GM18858 (cell line): ENCODE results near the gene CIC.

Source experiments
- ATAC-seq: cut with Tn5 transposase; IDR thresholded peaks from one replicate; pipeline ENCODE4 v1.9.1; 2021; ENCODE audit not compliant: unreplicated experiment

CIC gene

GRCh38 chr19:42268704-42269477, at the start of gene CIC:
TSS of gene CIC (plus strand) at chr19:42269252. CDS start at chr19:42271784, 2,532 bp downstream.
- peak; percentile 67 for ATAC-seq

- ATAC-seq, result peak; percentile 76
Measured at GRCh38 chr19:42219812-42220750, 49.0 kb upstream of the CIC start, which contains the start of gene ZNF526. TSS of gene ZNF526 (plus strand) at chr19:42220312. CDS start at chr19:42224404, 4,092 bp downstream.

GRCh38 chr19:42220751-42221097, 48.3 kb upstream of the CIC start:
- no peak for ATAC-seq

GRCh38 chr19:42224940-42225717, 43.9 kb upstream of the CIC start:
- no peak for ATAC-seq

GRCh38 chr19:42225718-42226292, 43.2 kb upstream of the CIC start:
- no peak for ATAC-seq

- no peak for ATAC-seq
Measured at GRCh38 chr19:42226886-42227285, 42.2 kb upstream of the CIC start.

DNA sequence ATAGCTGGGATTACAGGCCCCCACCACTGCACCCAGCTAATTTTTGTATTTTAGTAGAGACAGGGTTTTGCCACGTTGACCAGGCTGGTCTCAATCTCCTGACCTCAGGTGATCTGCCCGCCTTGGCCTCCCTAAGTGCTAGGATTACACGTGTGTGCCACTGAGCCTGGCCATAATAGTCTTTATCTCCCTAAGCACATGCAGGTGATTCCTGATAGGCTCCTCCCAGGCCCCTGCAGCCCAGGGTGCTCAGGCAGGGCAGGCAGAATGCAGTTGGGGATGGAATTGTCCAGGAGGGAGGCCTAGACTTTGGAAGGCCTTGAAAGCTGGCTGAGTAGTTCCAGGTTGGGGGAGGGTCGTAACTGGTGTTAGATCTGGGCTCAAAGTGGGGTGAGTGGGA, 40.4 kb upstream of the CIC start:
- no peak for ATAC-seq

DNA sequence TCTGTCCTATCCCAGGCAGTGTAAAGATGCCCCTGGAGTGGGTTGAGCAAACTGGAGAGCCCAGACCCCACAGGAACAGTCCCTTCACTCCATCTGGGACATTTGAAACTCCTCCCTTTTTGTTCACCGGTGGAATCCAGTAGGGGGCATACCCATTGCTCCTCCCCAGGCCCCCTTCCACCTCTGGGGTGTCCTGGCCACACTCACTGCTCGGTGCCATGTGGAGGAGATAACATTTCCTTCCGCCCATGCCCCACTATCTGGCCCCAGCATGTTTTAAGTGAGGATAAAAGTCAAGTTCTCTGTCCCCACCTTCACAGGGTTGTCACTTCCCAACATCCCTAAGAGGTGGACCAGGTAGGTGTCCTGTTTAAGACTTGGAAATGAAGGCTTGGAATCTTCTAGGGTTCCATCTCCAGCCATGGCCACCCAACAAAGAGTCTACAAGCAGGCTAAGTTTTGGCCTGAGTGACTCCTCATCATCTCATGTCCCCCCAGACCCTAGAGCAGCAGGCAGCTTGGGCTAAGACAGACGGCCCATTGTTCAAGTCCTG, 39.7 kb upstream of the CIC start:
- no peak for ATAC-seq

- no peak for ATAC-seq
Measured at GRCh38 chr19:42229855-42230351, 39.1 kb upstream of the CIC start.

DNA sequence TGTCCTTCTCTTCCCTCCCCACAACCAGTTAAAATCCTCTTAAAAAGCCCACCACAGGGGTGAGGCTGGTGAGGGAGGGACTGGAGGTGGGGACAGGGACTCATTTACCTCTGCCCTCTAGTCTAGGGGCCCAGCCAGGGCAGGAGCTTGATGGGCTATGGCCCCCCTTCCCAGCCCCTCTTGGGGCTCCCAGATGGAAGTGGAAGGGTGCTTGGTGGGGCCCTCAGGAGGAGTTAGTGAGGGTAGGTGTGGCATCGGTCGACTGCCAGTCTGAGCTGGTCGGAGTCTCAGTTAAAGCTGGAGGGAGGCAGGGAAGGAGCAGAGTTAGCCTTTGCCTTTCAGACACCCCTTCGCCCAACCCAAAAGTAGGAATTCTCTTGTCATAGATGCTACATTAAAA, 38.5 kb upstream of the CIC start:
- no peak for ATAC-seq

DNA sequence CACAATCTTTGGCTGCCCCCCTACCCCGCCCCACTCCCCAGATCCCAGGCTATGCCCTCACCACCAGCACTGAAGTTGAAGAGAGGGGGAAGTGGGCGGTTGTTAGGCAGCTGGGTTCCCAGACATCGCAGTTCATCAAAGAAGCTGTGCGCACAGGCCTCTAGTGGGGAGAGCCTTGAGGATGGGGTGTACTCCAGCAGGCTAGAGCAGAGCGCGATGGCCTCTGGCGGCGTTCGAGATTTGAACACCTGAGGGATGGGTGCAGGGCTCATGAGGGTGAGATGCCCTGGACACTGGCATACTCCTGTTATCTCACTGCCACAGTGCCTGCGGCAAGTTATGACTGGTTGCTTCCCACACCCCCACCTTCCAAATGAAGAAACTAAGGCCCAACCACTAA, 36.6 kb upstream of the CIC start:
- no peak for ATAC-seq

DNA sequence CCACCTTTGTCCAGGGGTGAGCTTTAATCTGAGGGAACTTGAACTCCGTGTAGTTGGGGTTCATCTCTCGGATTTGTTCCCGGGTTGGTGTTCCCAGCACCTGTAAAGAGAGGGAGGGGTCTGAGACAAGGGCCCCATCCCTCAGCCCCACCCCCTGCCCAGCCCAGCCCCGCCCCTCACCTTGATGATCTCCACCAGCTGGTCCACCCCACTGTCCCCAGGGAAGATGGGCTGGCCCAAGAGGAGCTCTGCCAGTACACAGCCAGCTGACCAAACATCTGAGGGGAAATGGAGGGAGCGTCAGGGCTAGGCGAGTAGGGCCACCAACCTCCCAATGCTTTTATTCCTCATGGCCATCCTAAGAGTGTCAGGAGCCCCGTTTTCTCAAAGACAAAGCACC, 35.9 kb upstream of the CIC start:
- ATAC-seq, result no peak

- no peak for ATAC-seq
Measured at GRCh38 chr19:42233678-42234292, 35.3 kb upstream of the CIC start.

DNA sequence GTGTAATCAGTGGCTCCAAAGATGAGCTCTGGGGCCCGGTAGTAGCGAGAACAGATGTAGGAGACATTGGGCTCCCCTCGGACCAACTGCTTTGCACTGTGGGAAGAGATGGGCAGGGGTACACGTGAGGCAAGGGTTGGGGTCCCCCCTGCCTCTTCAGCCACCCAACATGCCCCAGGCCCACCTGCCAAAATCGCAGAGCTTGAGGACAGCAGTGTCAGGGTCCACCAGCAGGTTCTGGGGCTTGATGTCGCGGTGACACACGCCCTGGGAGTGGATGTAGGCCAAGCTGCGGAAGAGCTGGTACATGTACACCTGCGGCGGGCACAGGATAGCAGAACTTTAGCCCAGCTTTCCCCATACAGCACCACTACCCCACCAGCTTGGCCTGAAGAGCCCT, 34.7 kb upstream of the CIC start:
- ATAC-seq, result no peak

GRCh38 chr19:42235181-42235580, 33.9 kb upstream of the CIC start:
- ATAC-seq, result no peak

DNA sequence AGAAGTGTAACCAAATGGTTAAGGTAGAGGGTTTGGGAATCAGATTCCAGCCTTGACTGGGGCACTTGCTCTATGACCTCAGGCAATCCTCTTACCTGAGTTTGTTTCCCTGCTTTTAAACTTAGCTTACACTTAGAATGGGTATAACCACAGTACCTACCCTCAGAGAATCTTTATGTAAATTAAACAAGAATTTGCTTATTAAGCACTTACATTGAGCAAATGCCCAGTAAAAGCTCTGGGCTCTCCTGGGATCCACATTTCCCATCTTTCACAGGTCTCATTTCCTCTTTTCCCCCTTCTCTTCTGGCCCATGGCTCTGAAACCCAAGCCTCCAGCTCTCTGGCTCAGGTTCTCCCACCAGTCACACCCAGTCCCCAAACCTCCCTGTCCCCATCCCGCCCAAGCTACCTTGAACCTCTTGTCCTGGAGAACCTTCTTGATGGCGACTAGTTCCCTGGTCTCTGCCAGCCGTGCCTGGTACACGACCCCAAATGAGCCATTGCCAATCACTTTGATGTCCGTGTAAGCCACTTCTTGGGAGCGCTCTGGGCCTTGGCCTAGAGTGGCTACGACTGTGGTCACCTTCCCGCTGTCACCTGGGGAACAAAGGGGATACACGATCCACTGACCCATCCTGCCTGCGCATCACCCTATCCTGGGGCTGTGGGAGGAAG, 29.4 kb upstream of the CIC start:
- no peak for ATAC-seq

DNA sequence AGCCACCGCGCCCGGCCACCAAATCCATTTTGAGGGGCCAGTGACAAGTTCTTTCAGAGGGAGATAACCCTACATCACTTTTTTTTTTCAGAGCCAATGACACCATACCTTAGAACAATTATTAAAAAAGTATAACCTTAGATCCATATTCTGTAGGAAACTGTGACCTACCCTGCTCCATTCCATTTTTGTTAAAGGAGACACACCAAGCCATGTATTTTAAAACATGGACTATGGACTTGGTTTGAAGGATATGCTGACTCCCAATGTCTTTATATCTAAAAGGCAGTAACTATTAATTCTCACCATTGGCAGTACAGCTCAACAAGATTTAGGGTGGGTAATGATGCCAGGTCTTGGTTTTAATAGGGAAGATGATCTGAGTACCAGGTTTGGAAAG, 27.8 kb upstream of the CIC start:
- no peak for ATAC-seq

DNA sequence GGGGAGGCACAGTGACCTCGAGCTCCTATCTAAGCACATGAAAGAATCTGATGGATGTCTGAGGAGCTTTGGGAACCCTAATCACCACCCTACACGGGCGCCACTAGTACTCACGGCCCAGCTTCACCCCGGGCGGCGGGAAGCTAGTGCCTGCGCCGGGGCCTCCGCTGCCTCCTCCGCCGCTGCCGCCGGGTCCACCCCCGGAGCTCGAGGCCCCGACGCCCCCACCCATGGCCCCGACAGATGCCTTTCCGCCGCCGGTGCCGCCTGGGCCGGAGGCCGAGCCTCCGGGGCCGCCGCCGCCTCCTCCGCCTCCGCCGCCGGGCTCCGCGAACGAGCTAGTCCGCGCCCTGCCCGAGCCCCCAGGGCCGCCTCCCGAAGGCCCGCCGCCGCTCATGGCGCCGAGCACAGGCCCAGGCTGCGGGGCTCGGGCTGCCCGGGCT, 27.0 kb upstream of the CIC start:
- peak; percentile 2 for ATAC-seq
